Occipital lobe (tissue), 2 donors: ENCODE data around the gene HPN. TPM values are rescaled to one million over a fixed set of nuclear protein-coding genes. Genes with fewer than 3 reads are reported as not detected.
"Not testable (repeated sequence)": the region's sequence is repeated elsewhere in the genome, so short reads cannot be mapped to it uniquely, and the experiment has no call there.

Source experiments
- DNase-seq: peaks from one replicate; lab custom pipeline; 2025; lab: John Stamatoyannopoulos, UW
- total RNA-seq: library from RNA; depleted of rRNA; stranded (reverse); fragments of >200 nt; gene quantifications from one replicate; pipeline ENCODE4 v1.2.3, GENCODE V29; 2014

HPN gene
- total RNA-seq, 1 donor from 2014 or later = not detected

GRCh38 chr19:35027009-35027408, 14.5 kb upstream of the HPN start:
- no peak for DNase-seq

GRCh38 chr19:35027851-35028599, 13.5 kb upstream of the HPN start:
- no peak for DNase-seq

GRCh38 chr19:35028600-35028885, 13.0 kb upstream of the HPN start:
- not testable (repeated sequence) for DNase-seq

- not testable (repeated sequence) for DNase-seq
Measured at GRCh38 chr19:35029275-35029736, 12.2 kb upstream of the HPN start.

GRCh38 chr19:35029737-35030256, 11.7 kb upstream of the HPN start:
- no peak for DNase-seq

- peak; percentile 69 for DNase-seq
Measured at GRCh38 chr19:35030257-35031071, 11.1 kb upstream of the HPN start, which contains the start of gene SCN1B. SCN1B (plus strand) TSS chr19:35030470; CDS start chr19:35030821, 351 bp downstream.

- peak; percentile 44 for DNase-seq
Measured at GRCh38 chr19:35031072-35031881, 10.2 kb upstream of the HPN start.

- DNase-seq = no peak
Measured at GRCh38 chr19:35032356-35032865, 9.1 kb upstream of the HPN start.

- DNase-seq = no peak
Measured at GRCh38 chr19:35033067-35034004, 8.2 kb upstream of the HPN start.

- no peak for DNase-seq
Measured at GRCh38 chr19:35034005-35034502, 7.5 kb upstream of the HPN start.

GRCh38 chr19:35034588-35035382, 6.7 kb upstream of the HPN start:
- DNase-seq = no peak

- peak; percentile 59 for DNase-seq
Measured at GRCh38 chr19:35037716-35038622, 3.6 kb upstream of the HPN start.

GRCh38 chr19:35038623-35039512, 2.7 kb upstream of the HPN start:
- DNase-seq = no peak

GRCh38 chr19:35039881-35040825, 1.4 kb upstream of the HPN start:
- no peak for DNase-seq

- peak; percentile 61 for DNase-seq
Measured at GRCh38 chr19:35040826-35041547, 534 bp upstream of the HPN start.
